Suprapubic skin (tissue), 4 donors: ENCODE data around the gene C1orf94. TPM values are rescaled to one million over a fixed set of nuclear protein-coding genes. Genes with fewer than 3 reads are reported as not detected.

Experiments
- DNase-seq, 2 donors: peaks; one replicate each; pipeline ENCODE4 v3.0.0-alpha.2; 2019; ENCODE audit warnings: low spot score in 2 of 2
- H3K27ac ChIP-seq: fragments of 200-600 bp; sonication (generic); one replicate; pipeline ENCODE4 v1.5.1; 2019
- H3K27me3 ChIP-seq: fragments of 200-600 bp; sonication (generic); one replicate; pipeline ENCODE4 v1.5.1; 2019
- H3K36me3 ChIP-seq: fragments of 200-600 bp; sonication (generic); one replicate; pipeline ENCODE4 v1.5.1; 2019
- H3K4me1 ChIP-seq: fragments of 200-600 bp; sonication (generic); one replicate; pipeline ENCODE4 v1.5.1; 2019
- H3K4me3 ChIP-seq: fragments of 200-600 bp; sonication (generic); one replicate; pipeline ENCODE4 v1.5.1; 2019; ENCODE audit warnings: mild to moderate bottlenecking
- H3K9me3 ChIP-seq: fragments of 200-600 bp; sonication (generic); one replicate; pipeline ENCODE4 v1.5.1; 2019
- CTCF ChIP-seq, 2 donors: fragments of 200-600 bp in 1 of 2; fragments of 450-650 bp in 1 of 2; sonication (generic) in 1 of 2; IDR thresholded peaks; one replicate each; pipeline ENCODE4 v1.5.1; 2016 to 2019; ENCODE audit warnings: antibody characterized with exemption in 2 of 2, mild to moderate bottlenecking in 1 of 2, moderate library complexity in 1 of 2
- EP300 ChIP-seq: sonication (generic); formaldehyde crosslinking; IDR thresholded peaks from one replicate; pipeline ENCODE4 v1.6.1; 2017; ENCODE audit warnings: antibody characterized with exemption
- POLR2A ChIP-seq, 2 donors: fragments of 450-650 bp; IDR thresholded peaks; one replicate each; pipeline ENCODE4 v1.6.1; 2017; ENCODE audit warnings: antibody characterized with exemption in 2 of 2, mild to moderate bottlenecking in 2 of 2, moderate library complexity in 2 of 2
- POLR2AphosphoS5 ChIP-seq, 3 donors: sonication (generic); formaldehyde crosslinking; IDR thresholded peaks; one replicate each; pipeline ENCODE4 v1.6.1; 2017; ENCODE audit warnings: antibody characterized with exemption in 3 of 3
- WGBS: methylation state at CpG from one replicate; pipeline ENCODE4 v1.1.5; 2018; 5-methylcytosine and 5-hydroxymethylcytosine counted together
- total RNA-seq, 4 donors: library from RNA; depleted of rRNA; stranded (reverse); fragments of >200 nt; gene quantifications; one replicate each; pipeline ENCODE4 v1.1.0, GENCODE V29; 2016

C1orf94 gene
- total RNA-seq, 4 donors from 2014 or later: not detected

GRCh38 chr1:34268311-34268954, 91.7 kb downstream of the C1orf94 start:
- DNase-seq: no peak
- H3K4me1 ChIP-seq: no peaks in the 10 kb centered on the region
- peaks cover 35% of the 10 kb centered on the region for H3K27me3 ChIP-seq
- H3K36me3 ChIP-seq: no peaks in the 10 kb centered on the region
- no peak for TF ChIP-seq CTCF (IDR thresholded peaks at IDR 0.05)
- no peak for TF ChIP-seq EP300
- TF ChIP-seq POLR2A (IDR thresholded peaks at IDR 0.05): no peak
- no peak for TF ChIP-seq POLR2AphosphoS5 (IDR thresholded peaks at IDR 0.05)
- H3K27ac ChIP-seq: no peak overlapping the region
- H3K9me3 ChIP-seq: no peaks in the 10 kb centered on the region
- no peak overlapping the region for H3K4me3 ChIP-seq
- WGBS: 21% methylated on average over 4 of the region's 5 CpGs

Other genes with a start within 250 kb of the C1orf94 start
- under 1 TPM; 0.08 to 0.55 (median 0.13) TPM for gene CSMD2, start 11.7 kb upstream of the C1orf94 start, total RNA-seq